Stimulated activated CD8-positive, alpha-beta memory T cell treated with anti-CD3 and anti-CD28 coated beads, Interleukin-7, amount 100 ng/mL, for 48 hours (primary cell): ENCODE measurements around the gene STRIP2.
"Not testable (repeated sequence)": the region's sequence is repeated elsewhere in the genome, so short reads cannot be mapped to it uniquely, and the experiment has no call there.

Experiments
- DNase-seq, 2 donors: peaks; one replicate each; pipeline ENCODE4 v3.0.0-alpha.2; 2020; ENCODE audit warnings: low read depth in 1 of 2; ENCODE audit errors: extremely low read depth in 1 of 2

Gene STRIP2

DNA sequence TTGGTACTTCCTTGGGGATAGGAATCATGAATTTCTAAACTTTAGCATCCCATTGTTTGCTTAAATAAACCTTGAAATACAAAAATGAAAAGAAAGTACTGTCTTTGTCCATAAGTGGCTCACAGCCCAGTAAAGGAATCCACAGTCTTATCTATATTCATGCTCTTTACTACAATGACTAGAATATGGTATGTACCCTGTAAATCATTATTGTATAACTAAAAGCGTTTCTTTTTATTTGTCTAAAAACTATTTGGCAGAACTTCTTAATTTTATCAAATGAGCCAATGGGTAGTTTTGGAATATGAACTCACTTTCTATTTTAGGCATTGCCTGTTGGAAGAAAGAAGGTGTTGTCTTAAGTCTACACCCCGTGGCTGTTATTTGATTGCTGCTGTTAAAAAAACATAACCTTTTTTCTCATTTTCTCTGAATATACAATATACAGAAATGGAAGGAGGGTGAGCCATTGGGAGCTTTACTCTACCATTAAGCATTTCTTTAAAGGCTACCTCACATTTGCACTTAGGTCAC is 12.4 kb upstream of the STRIP2 start:
- DNase-seq, result no peak

DNA sequence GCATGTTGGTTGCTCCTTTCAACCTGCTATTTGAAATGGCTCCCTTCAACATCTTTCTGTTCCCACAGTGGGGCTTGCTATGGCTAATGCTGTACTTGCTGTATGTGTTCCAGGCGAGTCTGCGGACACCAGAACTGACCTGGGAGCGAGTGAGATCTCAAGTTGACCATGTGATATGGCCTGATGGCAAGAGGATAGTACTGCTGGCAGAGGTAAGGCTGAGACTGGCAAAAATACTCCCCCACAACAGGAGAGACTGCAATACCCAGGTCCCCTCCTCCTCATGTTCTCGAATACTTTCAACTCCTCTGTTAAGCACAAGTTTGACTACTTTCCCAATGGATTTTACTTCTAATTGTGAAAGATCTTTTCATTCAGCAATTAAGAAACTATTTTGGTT is 11.5 kb upstream of the STRIP2 start:
- no peak for DNase-seq

DNA sequence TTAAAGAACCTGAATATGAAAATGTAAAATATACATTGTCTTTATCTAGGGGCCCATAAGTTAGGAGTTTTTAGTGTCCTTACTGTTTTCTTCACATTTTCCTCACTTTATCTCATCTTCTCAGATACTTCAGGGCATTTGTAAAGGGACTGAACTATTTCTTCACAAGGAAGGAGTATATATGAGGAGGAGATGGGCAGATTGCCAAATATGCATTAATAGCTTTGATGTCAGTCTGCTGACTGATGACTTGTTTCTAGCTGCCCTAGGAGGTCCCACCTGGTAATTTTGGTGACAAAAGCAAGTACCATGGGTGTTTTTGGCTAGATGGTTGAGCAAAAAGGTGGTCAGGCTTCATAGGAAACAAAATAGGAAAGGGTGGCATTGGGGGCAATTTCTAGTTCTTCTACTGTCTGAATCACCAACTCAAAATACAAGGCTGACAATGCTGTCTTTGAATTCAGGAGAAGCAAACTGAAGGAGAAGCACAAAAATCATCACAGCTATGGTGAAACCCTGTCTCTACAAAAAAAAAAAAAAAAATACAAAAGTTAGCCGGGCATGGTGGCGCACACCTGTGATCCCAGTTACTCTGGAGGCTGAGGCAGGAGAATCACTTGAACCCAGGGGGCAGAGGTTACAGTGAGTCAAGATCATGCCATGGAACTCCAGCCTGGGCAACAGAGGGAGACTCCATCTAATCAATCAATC is 10.4 kb upstream of the STRIP2 start:
- no peak for DNase-seq

DNA sequence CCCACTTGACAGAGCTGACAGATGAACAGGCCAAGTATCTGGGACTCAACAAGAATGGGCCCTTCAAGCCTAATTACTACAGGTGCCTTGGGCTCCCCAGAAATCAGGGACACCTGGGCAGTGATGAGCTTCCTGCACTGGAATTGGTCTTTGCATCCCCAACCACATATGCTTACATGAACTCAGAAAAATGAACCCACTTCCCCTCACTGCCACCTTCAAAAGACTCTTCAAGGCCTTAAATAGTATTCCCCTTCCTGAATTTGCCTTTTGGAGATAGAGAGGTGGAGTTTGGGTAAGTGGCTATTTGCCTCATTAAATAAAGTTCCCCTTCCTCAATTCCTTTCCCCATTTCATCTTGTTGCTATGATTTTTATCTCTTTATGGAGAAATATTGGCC is 7.8 kb upstream of the STRIP2 start:
- no peak for DNase-seq

DNA sequence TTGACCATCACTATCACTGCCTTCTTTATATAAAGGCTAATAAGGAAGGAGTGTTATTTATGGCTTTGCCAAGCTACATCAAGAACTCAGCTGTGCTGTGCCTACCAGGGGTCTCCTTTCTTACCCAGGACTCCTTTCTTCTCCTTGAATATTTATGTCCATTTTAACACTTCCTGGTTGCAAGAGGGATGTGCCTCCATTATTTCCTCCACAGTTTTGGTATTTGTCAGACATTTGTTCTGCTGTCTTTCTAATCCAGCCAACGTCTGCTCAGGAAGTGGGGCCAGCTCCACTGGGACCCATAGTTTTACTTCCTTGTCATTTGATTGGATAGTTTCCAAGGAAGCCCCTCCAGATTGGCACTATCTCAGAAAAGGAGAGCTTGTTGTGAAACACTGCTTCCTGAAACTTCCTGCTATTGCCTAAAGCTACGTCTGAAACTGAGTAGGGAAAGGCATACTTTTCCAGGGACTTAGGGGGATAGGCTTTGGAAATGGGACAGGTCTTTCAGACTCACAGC is 6.6 kb upstream of the STRIP2 start:
- no peak for DNase-seq

DNA sequence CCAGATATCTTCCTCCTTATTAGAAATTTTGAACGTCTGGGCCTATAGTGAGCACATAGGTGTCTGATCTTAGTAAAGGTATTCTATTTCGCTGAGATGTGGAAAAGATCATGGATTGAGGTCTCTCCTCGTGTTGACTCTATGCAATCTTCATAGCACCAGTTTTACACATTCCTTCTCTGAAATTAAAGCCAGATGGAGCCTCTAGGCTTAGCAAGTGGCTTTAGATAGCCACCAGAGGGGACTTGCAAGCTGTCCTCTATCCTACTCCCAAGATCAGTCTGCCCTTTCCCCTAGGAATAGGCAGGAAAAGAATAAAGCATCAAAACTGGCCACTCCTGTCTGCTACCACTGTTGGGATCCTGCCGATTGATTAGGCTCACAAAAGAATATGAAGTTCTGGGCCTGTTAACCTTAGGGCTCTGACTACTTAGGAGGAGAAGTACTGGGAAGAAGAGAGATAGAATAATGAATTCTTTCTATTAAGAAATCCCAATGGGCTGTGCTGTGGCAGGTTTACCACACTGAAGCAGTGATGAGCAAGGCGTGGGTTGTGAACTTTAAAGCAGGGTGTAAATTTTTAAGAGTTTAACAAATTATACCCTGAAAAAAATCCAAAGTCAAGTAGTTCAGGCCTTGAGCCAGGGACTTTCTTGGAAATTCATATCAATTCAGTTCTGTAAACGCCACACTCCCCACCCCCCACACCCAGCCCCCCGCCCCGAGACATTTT is 2.2 kb upstream of the STRIP2 start:
- DNase-seq, result no peak

DNA sequence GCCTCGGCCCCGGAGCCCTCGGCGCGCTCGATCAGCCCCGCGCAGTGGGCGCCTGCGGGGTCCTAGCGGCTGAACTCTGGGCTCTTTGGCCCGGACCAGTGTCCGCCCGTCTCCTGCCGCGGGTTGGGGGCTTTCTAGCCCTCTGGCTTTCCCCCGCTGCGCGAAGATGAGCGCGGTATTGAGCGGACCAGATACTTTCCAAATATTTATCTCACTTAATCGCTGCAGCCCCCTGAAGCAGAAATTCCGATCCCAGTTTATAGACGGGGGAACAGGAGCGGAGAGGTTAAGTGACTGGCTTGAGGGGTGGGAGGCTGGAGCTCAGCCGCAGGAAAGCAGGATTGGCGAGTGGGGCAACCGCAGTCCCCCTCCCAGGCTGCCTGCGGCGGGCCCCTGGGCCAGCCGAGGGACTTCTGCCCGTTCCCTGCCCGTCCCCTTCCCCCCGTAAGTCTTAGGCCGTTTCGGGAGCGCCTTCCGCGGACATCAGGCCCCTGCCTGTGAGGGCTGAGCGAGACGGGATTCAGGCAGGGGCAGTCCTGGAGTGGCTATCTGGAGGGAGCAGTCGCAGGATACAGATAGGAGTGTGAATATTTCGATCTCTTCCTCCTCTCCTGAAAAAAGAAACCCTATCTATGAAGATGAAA is 565 bp downstream of the STRIP2 start:
- DNase-seq, result no peak

DNA sequence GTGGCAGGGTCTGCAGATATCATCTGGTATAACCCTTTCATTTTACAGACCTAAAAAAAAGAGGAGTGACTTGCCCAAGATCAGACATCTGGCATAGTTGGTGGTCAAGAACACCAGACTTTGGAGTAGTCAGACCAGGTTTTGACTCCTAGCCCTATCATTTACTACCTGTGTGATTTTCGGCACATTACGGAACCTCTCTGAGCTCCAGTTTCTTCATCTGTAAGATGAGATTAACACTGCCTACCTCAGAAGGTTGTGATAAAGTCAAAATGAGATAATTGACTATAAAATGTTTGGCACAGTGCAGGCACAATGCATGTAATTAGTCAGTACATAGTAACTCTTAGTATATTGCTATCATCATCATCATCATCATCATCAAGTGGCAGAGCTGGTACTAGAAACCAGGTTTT is 1.2 kb downstream of the STRIP2 start:
- DNase-seq, result no peak

DNA sequence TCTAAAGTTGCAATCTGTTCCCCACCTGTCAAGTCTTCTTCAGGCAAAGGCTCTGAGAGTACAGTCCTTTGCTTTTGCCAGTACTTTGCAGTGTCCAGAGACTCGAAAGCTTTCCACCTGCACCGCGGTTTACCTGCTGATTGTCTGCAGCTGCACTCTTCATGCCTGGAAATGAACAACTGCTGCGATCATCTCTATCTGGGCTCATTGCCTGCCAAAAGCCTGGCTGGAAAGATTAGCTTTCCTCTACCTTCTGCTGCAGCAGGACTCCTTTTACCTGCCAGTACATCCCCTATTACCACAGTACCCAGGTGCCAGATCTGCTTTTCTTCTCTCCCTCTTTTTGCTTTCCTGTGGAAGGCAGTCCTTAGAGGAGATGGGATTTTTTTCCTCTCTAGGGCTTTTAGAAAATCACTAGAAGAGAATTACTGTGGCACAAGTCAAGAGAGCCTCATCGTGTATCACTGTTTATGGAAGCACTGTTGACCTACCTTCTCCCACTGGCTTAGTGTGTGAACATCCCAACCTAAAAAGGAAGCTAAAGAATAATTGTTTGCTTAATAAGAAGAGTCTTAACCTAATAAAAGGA is 2.2 kb downstream of the STRIP2 start:
- no peak for DNase-seq

DNA sequence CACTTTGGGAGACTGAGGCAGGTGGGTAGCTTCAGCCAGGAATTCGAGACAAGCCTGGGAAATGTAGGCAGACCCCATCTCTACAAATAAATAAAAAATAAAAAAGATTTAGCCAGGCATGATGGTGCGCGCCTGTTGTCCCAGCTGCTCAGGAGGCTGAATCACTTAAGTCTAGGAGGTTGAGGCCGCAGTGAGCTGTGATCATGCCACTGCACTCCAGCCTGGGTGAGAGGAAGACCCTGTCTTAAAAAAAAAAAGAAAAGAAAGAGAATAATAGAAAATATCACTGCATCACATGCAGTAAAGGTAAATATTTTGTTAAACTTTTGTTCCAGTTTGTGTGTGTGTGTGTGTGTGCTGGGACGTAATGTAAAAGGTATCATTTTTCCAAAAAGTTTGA is 3.0 kb downstream of the STRIP2 start:
- DNase-seq, result no peak

DNA sequence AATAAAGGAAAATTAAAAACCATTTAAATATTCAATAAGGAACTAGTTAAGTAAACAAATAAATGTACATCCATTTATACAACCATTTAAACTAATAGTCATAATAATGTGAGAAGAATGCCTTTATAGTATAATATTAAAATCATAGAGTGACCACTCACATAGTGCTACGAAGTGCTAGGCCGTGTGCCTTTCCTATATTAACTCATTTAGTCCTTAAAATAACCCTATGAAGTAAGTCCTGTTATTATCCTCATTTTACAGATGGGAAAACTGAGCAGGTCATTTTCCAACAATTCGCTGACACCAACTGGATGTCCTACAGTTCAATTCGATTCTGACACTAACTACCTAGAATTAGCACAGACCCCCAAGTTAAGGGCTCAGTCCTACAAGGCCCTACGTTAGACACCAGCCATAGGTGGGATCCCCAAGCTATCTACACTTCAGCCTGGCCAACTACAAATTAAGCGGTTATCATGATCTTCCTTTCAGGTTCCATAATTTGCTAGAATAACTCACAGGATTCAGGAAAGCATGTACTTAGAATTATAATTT is 4.1 kb downstream of the STRIP2 start:
- no peak for DNase-seq

DNA sequence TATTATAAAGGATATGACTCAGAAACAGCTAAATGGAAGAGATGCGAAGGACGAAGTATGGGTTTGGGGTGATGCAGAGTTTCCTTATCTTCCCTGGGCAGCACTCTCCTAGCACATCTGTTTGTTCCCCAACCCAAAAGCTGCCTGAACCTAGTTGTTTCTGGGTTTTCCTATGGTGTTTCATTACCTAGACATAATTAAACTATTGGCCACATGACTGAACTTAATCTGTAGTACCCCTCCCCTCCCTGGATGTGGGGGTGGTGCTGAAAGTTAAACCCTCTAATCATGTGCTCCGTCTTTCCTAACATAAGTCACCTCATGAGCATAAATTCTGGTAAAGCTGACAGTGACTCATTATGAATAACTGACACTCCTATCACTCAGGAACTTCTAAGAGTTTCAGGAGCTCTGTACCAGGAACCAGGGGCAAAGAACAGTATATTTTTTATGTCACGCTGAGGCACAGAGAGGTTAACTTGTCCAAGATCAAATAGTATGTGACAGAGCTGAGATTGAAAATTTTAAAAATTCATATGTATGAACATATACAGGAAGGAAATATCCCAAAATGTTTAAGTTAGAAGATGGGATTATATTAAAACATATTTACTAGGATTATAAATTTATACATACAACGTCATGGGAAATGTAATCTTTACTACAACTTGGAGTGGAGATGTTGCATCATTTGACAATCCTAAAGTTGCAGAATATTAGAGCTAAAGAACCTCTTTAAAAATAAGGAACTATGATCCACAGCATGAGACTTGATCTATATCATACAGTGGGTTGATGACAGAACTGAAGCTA is 4.8 kb downstream of the STRIP2 start:
- peak; percentile 26 to 73 for DNase-seq

DNA sequence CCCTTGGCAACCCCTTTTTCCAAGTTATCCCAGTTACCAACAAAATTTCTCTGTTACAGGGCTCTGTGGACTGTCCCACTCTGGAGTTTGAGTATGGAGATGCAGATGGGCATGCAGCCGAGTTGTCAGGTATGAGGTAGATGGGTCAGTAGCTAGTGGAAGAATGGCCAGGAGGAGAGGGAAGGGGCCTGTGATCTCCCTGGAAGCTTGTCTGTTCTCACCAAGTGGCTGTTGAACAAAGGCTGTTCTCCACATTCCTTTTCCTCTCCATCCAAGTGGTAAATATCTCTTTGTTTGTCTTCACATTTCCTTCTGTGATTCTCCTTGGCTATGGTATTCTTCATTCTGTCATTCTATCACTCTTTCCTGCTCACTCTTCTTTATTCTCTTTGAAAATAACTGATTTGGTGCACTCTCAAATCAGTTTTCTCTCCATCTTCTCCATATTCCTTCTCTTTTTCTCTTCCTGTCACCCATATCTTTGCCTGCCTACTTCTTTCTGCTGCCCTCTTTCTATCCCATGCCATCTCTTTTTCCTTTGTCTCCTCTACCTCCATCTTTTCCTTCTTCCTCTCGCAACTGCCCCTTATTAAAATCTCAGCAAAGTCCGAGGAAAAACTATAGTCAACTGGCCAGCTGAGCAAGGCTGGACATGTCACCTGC is 5.9 kb downstream of the STRIP2 start:
- DNase-seq, result no peak

DNA sequence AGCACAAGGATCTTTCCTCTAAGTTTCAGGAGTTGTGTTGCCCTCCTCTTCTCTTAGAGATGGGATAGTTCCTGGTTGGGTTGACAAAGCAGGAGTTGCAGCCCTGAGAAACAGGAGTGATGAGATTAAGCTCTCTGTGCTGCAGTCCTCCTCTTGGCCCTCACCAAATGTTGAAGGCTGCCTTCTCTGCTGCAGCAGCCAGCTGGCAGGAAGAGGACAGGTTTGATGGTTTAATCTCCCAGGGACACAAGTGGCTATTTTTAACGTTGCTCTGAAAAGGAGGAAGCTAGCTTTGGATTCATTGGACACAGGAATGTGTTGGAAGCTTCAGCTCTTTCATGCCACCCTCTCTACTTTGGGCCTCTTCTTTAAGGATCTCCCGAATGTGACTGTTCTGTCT is 9.4 kb downstream of the STRIP2 start:
- no peak for DNase-seq

DNA sequence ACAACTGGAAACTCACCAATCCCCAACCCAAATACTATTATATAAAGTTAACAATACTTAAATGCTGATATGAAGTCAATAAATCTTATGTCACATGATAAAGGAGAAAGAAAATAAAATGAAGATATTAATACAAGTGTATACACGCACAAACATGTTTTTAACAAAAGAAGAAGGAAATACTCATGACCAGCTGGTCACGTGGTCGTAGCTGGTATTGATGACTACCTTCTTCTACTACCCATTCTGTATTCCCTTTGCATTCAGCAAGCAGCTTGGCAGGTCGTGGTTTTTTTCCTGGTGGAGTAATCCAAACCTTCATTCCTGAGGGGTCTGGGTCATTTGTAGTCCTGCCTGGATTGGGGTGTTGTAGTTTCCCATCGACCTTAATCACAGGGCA is 10.5 kb downstream of the STRIP2 start:
- DNase-seq, result not testable (repeated sequence)

DNA sequence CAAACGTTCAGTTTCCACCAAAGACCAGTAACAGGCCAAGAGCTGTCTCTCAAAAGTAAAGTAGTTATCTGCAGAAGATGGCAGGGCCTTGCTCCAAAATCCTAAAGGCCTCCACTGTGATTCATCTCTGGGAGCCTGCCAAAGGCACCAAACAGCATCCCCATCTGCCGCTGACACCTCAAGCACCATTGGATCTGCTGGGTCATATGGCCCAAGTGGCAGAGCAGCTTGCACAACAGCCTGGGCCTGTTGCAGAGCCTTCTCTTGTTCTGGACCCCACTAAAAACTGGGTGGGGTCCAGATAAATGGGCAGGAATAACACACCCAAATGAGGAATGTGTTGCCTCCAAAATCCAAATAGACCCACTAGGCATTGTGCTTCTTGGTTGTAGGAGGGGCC is 12.7 kb downstream of the STRIP2 start:
- DNase-seq, result not testable (repeated sequence)

DNA sequence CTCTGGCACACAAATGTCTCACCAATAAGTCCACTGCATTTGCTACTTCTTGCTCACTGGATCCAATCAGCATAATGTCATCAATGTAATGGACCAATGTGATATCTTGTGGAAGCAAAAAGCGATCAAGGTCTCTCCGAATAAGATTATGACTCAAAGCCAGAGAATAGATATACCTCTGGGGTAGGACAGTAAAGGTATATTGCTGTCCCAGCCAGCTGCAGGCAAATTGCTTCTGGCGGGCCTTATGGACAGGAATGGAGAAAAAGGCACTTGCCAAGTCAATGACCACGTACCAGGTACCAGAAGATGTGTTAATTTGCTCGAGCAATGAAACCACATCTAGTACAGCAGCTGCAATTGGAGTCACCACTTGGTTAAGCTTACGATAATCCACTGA is 13.2 kb downstream of the STRIP2 start:
- not testable (repeated sequence) for DNase-seq

DNA sequence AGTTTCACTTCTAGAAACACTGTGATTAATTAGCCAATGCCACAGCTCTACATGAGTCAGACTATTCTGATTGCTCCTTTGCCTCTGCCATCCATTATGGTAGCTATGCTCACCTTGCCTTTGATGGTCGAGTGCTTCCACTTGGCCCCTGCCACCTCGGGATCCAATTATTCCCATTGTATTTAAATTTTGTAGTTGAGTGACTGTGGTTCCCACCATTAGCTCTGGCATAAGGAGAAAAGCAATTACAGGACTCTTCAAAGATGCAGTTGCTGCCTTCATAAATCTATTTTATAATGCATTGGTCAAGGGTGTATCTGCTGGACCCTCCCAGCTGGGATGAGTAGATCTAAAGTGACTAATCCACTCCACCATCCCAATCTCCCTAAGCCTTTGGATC is 14.4 kb downstream of the STRIP2 start:
- DNase-seq, result not testable (repeated sequence)

DNA sequence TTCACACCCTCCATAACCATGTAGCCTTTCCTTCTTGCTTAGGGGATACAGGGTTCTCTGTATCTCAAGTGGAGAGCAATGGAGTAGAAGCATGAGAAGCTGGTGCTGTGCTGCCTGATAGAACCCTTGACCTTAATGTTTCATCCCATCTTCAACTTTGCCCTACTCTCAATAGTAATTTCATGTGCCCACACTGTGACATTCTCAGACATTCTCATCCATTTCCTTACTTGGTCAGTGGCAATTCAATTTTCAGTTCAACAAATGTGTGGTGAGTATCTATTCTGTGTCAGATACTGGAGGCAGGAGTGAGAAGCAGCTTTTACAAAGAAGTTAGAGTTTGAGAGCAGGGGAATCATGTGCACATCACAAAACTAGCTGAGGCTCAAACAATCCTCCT is 16.1 kb downstream of the STRIP2 start:
- no peak for DNase-seq
